Effector memory CD4-positive, alpha-beta T cell (primary cell): Measurements from ENCODE around the gene NAV2.

Experiments
- DNase-seq, 3 donors: peaks; one replicate each; pipeline ENCODE4 v3.0.0-alpha.2; 2020
- H3K27ac ChIP-seq: 2 replicates; pipeline ENCODE4 v1.7.0; 2013; ENCODE audit warnings: mild to moderate bottlenecking, low read length, moderate library complexity; ENCODE audit not compliant: insufficient read depth, poor library complexity, severe bottlenecking
- H3K27me3 ChIP-seq: replicated peaks from 2 replicates; pipeline ENCODE4 v1.7.0; 2013; ENCODE audit warnings: mild to moderate bottlenecking, low read length; ENCODE audit not compliant: insufficient read depth, control insufficient read depth, poor library complexity, severe bottlenecking
- H3K36me3 ChIP-seq: 2 replicates; pipeline ENCODE4 v1.7.0; 2013; ENCODE audit warnings: mild to moderate bottlenecking, low read length, moderate library complexity; ENCODE audit not compliant: control insufficient read depth, insufficient read depth
- H3K4me1 ChIP-seq: 2 replicates; pipeline ENCODE4 v1.7.0; 2013; ENCODE audit warnings: low read length, mild to moderate bottlenecking; ENCODE audit not compliant: control insufficient read depth, insufficient read depth, poor library complexity, severe bottlenecking
- H3K4me3 ChIP-seq: 2 replicates; pipeline ENCODE4 v1.7.0; 2013; ENCODE audit warnings: low read length, low read depth, mild to moderate bottlenecking; ENCODE audit not compliant: insufficient read depth, poor library complexity, severe bottlenecking
- H3K9me3 ChIP-seq: 2 replicates; pipeline ENCODE4 v1.7.0; 2013; ENCODE audit warnings: mild to moderate bottlenecking, low read length, moderate library complexity; ENCODE audit not compliant: control insufficient read depth

The NAV2 gene

GRCh38 chr11:19989191-19989590, 276.6 kb downstream of the NAV2 start:
- H3K9me3 ChIP-seq, result no peaks in the 10 kb centered on the region
- no peaks in the 10 kb centered on the region for H3K36me3 ChIP-seq
- no peaks in the 10 kb centered on the region for H3K27me3 ChIP-seq
- H3K27ac ChIP-seq, result no peak overlapping the region
- no peaks in the 10 kb centered on the region for H3K4me1 ChIP-seq
- no peak overlapping the region for H3K4me3 ChIP-seq
- no peak for DNase-seq

- no peak overlapping the region for H3K27ac ChIP-seq
- DNase-seq, result no peak
- no peak overlapping the region for H3K4me3 ChIP-seq
- no peaks in the 10 kb centered on the region for H3K9me3 ChIP-seq
- H3K27me3 ChIP-seq, result no peaks in the 10 kb centered on the region
- H3K4me1 ChIP-seq, result no peaks in the 10 kb centered on the region
- H3K36me3 ChIP-seq, result no peaks in the 10 kb centered on the region
Observed at GRCh38 chr11:19992162-19992561, 279.5 kb downstream of the NAV2 start.

GRCh38 chr11:19992998-19993397, 280.4 kb downstream of the NAV2 start:
- H3K9me3 ChIP-seq, result no peaks in the 10 kb centered on the region
- no peaks in the 10 kb centered on the region for H3K27me3 ChIP-seq
- H3K4me3 ChIP-seq, result no peak overlapping the region
- no peak overlapping the region for H3K27ac ChIP-seq
- no peak for DNase-seq
- no peaks in the 10 kb centered on the region for H3K36me3 ChIP-seq
- H3K4me1 ChIP-seq, result no peaks in the 10 kb centered on the region

GRCh38 chr11:19994672-19995071, 282.0 kb downstream of the NAV2 start:
- no peak overlapping the region for H3K27ac ChIP-seq
- H3K9me3 ChIP-seq, result no peaks in the 10 kb centered on the region
- no peaks in the 10 kb centered on the region for H3K27me3 ChIP-seq
- no peaks in the 10 kb centered on the region for H3K36me3 ChIP-seq
- H3K4me3 ChIP-seq, result no peak overlapping the region
- DNase-seq, result no peak
- no peaks in the 10 kb centered on the region for H3K4me1 ChIP-seq

GRCh38 chr11:19995145-19995544, 282.5 kb downstream of the NAV2 start:
- Histone ChIP-seq H3K4me3 (no peak overlapping the region), H3K4me1 (no peaks in the 10 kb centered on the region), H3K9me3 (no peaks in the 10 kb centered on the region), H3K27ac (no peak overlapping the region), H3K27me3 (no peaks in the 10 kb centered on the region), H3K36me3 (no peaks in the 10 kb centered on the region)
- DNase-seq, result no peak

GRCh38 chr11:19996571-19996970, 283.9 kb downstream of the NAV2 start:
- no peaks in the 10 kb centered on the region for H3K4me1 ChIP-seq
- H3K27ac ChIP-seq, result no peak overlapping the region
- H3K4me3 ChIP-seq, result no peak overlapping the region
- no peaks in the 10 kb centered on the region for H3K9me3 ChIP-seq
- no peaks in the 10 kb centered on the region for H3K36me3 ChIP-seq
- no peaks in the 10 kb centered on the region for H3K27me3 ChIP-seq
- no peak for DNase-seq

- DNase-seq, result no peak
- Histone ChIP-seq H3K27ac (no peak overlapping the region), H3K4me1 (no peaks in the 10 kb centered on the region), H3K9me3 (no peaks in the 10 kb centered on the region), H3K4me3 (no peak overlapping the region), H3K36me3 (no peaks in the 10 kb centered on the region), H3K27me3 (no peaks in the 10 kb centered on the region)
Observed at GRCh38 chr11:20000022-20000350, 287.3 kb downstream of the NAV2 start.

GRCh38 chr11:20000351-20001134, 287.9 kb downstream of the NAV2 start:
- Histone ChIP-seq H3K4me3 (no peak overlapping the region), H3K4me1 (no peaks in the 10 kb centered on the region), H3K27ac (no peak overlapping the region), H3K9me3 (no peaks in the 10 kb centered on the region), H3K36me3 (no peaks in the 10 kb centered on the region), H3K27me3 (no peaks in the 10 kb centered on the region)
- DNase-seq, result no peak

GRCh38 chr11:20002312-20003216, 289.9 kb downstream of the NAV2 start:
- no peaks in the 10 kb centered on the region for H3K27me3 ChIP-seq
- no peak for DNase-seq
- H3K4me1 ChIP-seq, result no peaks in the 10 kb centered on the region
- no peaks in the 10 kb centered on the region for H3K9me3 ChIP-seq
- H3K4me3 ChIP-seq, result no peak overlapping the region
- no peak overlapping the region for H3K27ac ChIP-seq
- H3K36me3 ChIP-seq, result no peaks in the 10 kb centered on the region

- Histone ChIP-seq H3K27ac (no peak overlapping the region), H3K9me3 (no peaks in the 10 kb centered on the region), H3K4me3 (no peak overlapping the region), H3K4me1 (no peaks in the 10 kb centered on the region), H3K27me3 (no peaks in the 10 kb centered on the region), H3K36me3 (no peaks in the 10 kb centered on the region)
- no peak for DNase-seq
Observed at GRCh38 chr11:20003351-20003750, 290.7 kb downstream of the NAV2 start.
